WTC11 (cell line): ENCODE measurements around the gene CD96. TPM values are rescaled to one million over a fixed set of nuclear protein-coding genes. Genes with fewer than 3 reads are reported as not detected.

Source experiments
- ATAC-seq: fragments of 200-7000 bp; cut with Tn5 transposase; 2 replicates; pipeline ENCODE4 v1.10.0; 2021; ENCODE audit warnings: mild to moderate bottlenecking, moderate library complexity
- CTCF ChIA-PET: fragments of 300-600 bp; sonication (Branson Sonifier 250); formaldehyde crosslinking; loops from one replicate; lab custom pipeline; 2021; ENCODE audit warnings: antibody characterized with exemption; lab: Charles Lee
- POLR2A ChIA-PET: fragments of 350-600 bp; sonication (Branson Sonifier 250); formaldehyde crosslinking; loops from one replicate; lab custom pipeline; 2021; ENCODE audit warnings: antibody characterized with exemption; lab: Charles Lee
- DNase-seq: peaks from one replicate; pipeline ENCODE4 v3.0.0; 2021; ENCODE audit warnings: low spot score
- H3K27ac Mint-ChIP-seq: 2 replicates; pipeline ENCODE4 v1.8.0; 2021; ENCODE audit warnings: mixed read lengths
- H3K27me3 Mint-ChIP-seq: 2 replicates; pipeline ENCODE4 v1.8.0; 2021; ENCODE audit warnings: low read depth, mild to moderate bottlenecking, moderate library complexity, mixed read lengths
- H3K36me3 Mint-ChIP-seq: 2 replicates; pipeline ENCODE4 v1.8.0; 2021; ENCODE audit warnings: mixed read lengths
- H3K4me1 Mint-ChIP-seq: 2 replicates; pipeline ENCODE4 v1.8.0; 2022; ENCODE audit warnings: mixed read lengths
- H3K4me3 Mint-ChIP-seq: 2 replicates; pipeline ENCODE4 v1.8.0; 2021; ENCODE audit warnings: mild to moderate bottlenecking, moderate library complexity, mixed read lengths
- H3K9me3 Mint-ChIP-seq: 2 replicates; pipeline ENCODE4 v1.8.0; 2021; ENCODE audit warnings: mixed read lengths
- ELF4 ChIP-seq: sonication (generic); formaldehyde crosslinking; IDR thresholded peaks from 2 replicates; pipeline ENCODE4 v1.8.1; 2022; ENCODE audit warnings: low read depth, mild to moderate bottlenecking, moderate library complexity, missing genetic modification reagents
- FOXP1 ChIP-seq: sonication (generic); formaldehyde crosslinking; IDR thresholded peaks from 2 replicates; pipeline ENCODE4 v1.8.0; 2022; ENCODE audit warnings: missing genetic modification reagents, mild to moderate bottlenecking, moderate library complexity, borderline replicate concordance
- GABPB1 ChIP-seq: sonication (generic); formaldehyde crosslinking; IDR thresholded peaks from 2 replicates; pipeline ENCODE4 v1.8.1; 2023; ENCODE audit warnings: mild to moderate bottlenecking, missing genetic modification reagents
- GTF2I ChIP-seq: fragments of 250-450 bp; sonication (Bioruptor Pico); conservative IDR thresholded peaks from 2 replicates; pipeline ENCODE4 v1.4.0; 2021; ENCODE audit warnings: mild to moderate bottlenecking
- IRF2 ChIP-seq: sonication (generic); formaldehyde crosslinking; IDR thresholded peaks from 2 replicates; pipeline ENCODE4 v1.8.0; 2022; ENCODE audit warnings: low read depth, missing genetic modification reagents, borderline replicate concordance
- JAZF1 ChIP-seq: fragments of 250-450 bp; sonication (Bioruptor Pico); IDR thresholded peaks from 2 replicates; pipeline ENCODE4 v1.9.0; 2021; ENCODE audit warnings: moderate library complexity, mild to moderate bottlenecking, inconsistent platforms
- JUN ChIP-seq: sonication (generic); formaldehyde crosslinking; IDR thresholded peaks from 2 replicates; pipeline ENCODE4 v1.8.0; 2023; ENCODE audit warnings: mild to moderate bottlenecking, missing genetic modification reagents
- NFATC4 ChIP-seq: fragments of 250-450 bp; sonication (Bioruptor Pico); IDR thresholded peaks from 2 replicates; pipeline ENCODE4 v1.9.0; 2021; ENCODE audit warnings: mild to moderate bottlenecking
- NFYB ChIP-seq: sonication (generic); formaldehyde crosslinking; conservative IDR thresholded peaks from 2 replicates; pipeline ENCODE4 v1.8.0; 2022; ENCODE audit warnings: low read depth, missing genetic modification reagents
- NR1H2 ChIP-seq: sonication (generic); formaldehyde crosslinking; IDR thresholded peaks from 2 replicates; pipeline ENCODE4 v1.9.0; 2021; ENCODE audit warnings: mild to moderate bottlenecking, moderate library complexity, missing genetic modification reagents
- OVOL2 ChIP-seq: fragments of 250-450 bp; sonication (Bioruptor Pico); IDR thresholded peaks from 2 replicates; pipeline ENCODE4 v1.9.0; 2021; ENCODE audit warnings: mild to moderate bottlenecking, borderline replicate concordance
- RELA ChIP-seq: sonication (generic); formaldehyde crosslinking; IDR thresholded peaks from 2 replicates; pipeline ENCODE4 v1.8.1; 2022; ENCODE audit warnings: missing genetic modification reagents, mild to moderate bottlenecking, borderline replicate concordance
- RORB ChIP-seq: fragments of 250-450 bp; sonication (Bioruptor Pico); IDR thresholded peaks from 2 replicates; pipeline ENCODE4 v1.9.0; 2021; ENCODE audit warnings: mild to moderate bottlenecking
- SMAD4 ChIP-seq: sonication (generic); formaldehyde crosslinking; IDR thresholded peaks from 2 replicates; pipeline ENCODE4 v1.8.0; 2022; ENCODE audit warnings: mild to moderate bottlenecking, missing genetic modification reagents
- SP1 ChIP-seq: sonication (generic); formaldehyde crosslinking; conservative IDR thresholded peaks from 2 replicates; pipeline ENCODE4 v1.8.1; 2022; ENCODE audit warnings: missing genetic modification reagents
- TEAD1 ChIP-seq: sonication (generic); formaldehyde crosslinking; IDR thresholded peaks from 2 replicates; pipeline ENCODE4 v1.8.0; 2022; ENCODE audit warnings: mild to moderate bottlenecking, missing genetic modification reagents
- ZNF121 ChIP-seq: sonication (generic); formaldehyde crosslinking; IDR thresholded peaks from 2 replicates; pipeline ENCODE4 v1.8.0; 2023; ENCODE audit warnings: missing genetic modification reagents
- ZNF138 ChIP-seq: sonication (generic); formaldehyde crosslinking; conservative IDR thresholded peaks from 2 replicates; pipeline ENCODE4 v1.8.1; 2022; ENCODE audit warnings: mild to moderate bottlenecking, moderate library complexity, missing genetic modification reagents
- ZNF263 ChIP-seq: sonication (generic); formaldehyde crosslinking; IDR thresholded peaks from 2 replicates; pipeline ENCODE4 v1.8.1; 2022; ENCODE audit warnings: low read depth, mild to moderate bottlenecking, moderate library complexity, missing genetic modification reagents
- ZNF396 ChIP-seq: fragments of 250-450 bp; sonication (Bioruptor Pico); IDR thresholded peaks from 2 replicates; pipeline ENCODE4 v1.8.0; 2021; ENCODE audit warnings: mild to moderate bottlenecking, moderate library complexity, borderline replicate concordance
- ZNF671 ChIP-seq: fragments of 250-450 bp; sonication (Bioruptor Pico); IDR thresholded peaks from 2 replicates; pipeline ENCODE4 v1.8.0; 2021; ENCODE audit warnings: mild to moderate bottlenecking
- total RNA-seq: library from RNA; stranded (reverse); gene quantifications from 3 replicates; pipeline ENCODE4 v1.2.3, GENCODE V29; 2021
- TF ChIP-seq, protein P1 (sequence below): sonication (generic); formaldehyde crosslinking; IDR thresholded peaks from 2 replicates; pipeline ENCODE4 v1.8.1; 2022; ENCODE audit warnings: mild to moderate bottlenecking, moderate library complexity, missing genetic modification reagents
- TF ChIP-seq, protein P2 (sequence below): fragments of 250-450 bp; sonication (Bioruptor Pico); IDR thresholded peaks from 2 replicates; pipeline ENCODE4 v1.9.0; 2021; ENCODE audit warnings: mild to moderate bottlenecking
- TF ChIP-seq, protein P3 (sequence below): sonication (generic); formaldehyde crosslinking; IDR thresholded peaks from 2 replicates; pipeline ENCODE4 v1.8.0; 2022; ENCODE audit warnings: mild to moderate bottlenecking, missing genetic modification reagents
- TF ChIP-seq, protein P4 (sequence below): fragments of 250-450 bp; sonication (Bioruptor Pico); IDR thresholded peaks from 2 replicates; pipeline ENCODE4 v1.9.0; 2021; ENCODE audit warnings: mild to moderate bottlenecking
- TF ChIP-seq, protein P5 (sequence below): sonication (generic); formaldehyde crosslinking; IDR thresholded peaks from 2 replicates; pipeline ENCODE4 v1.8.1; 2023; ENCODE audit warnings: mild to moderate bottlenecking, missing genetic modification reagents, moderate library complexity

The CD96 gene
- total RNA-seq, 1 experiment from 2014 or later = 0.33 TPM

DNA sequence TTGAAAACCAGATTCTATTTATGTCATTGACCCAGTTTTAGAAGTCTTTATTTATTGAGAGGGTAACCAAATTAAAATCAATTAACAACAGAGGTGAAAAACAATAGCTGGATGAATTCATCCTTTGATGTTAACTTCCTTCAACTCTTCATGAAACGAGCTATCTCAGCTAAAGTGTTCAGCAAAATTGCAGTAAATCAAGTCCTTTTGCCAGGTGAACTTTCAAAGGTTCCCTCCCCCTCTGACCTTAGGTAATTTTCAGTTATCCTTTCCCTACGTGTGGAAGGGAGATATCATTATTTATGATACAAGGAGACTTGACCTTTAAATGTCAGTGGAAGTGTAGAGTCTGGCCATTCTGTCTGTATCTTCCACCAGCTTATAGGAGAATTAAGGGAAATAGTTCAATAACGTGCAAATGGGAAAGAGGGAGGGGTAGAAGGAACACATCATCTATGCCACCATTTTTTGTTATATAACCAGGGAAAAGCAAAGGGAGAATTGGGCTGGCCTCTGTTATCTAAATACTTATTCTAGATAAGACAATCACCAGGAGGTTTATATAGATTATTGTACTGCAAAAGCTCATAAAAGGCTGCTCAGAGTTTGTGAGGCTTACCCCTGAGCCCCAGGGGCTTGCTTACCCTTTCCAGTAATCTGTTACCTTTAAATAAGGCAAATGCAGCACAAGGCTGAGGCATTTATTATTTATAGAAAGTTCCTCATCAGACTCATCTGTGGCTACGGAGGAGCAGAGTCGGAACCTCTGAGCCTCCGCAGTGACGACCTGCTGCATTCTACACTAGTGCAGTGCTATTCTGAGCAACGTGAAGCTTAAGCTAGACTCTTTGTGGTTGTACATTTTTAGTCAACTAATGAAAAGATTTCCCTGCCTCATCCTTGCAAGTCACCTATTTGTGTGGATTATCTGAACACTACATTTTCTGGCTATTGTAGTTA is 150.9 kb downstream of the CD96 start:
- Mint-ChIP-seq H3K36me3 (no peaks in the 10 kb centered on the region), H3K4me1 (peaks cover 6% of the 10 kb centered on the region; the same call in 1 of the 2 replicates), H3K27ac (no peak overlapping the region), H3K27me3 (no peaks in the 10 kb centered on the region), H3K4me3 (no peak overlapping the region), H3K9me3 (no peaks in the 10 kb centered on the region)
- ChIA-PET CTCF (interaction anchor here (1.2 to 3.2 kb wide), 6 partner anchors 18 to 321 kb away, joined by 3 to 41 read pairs (median 8); no protein-coding TSS in a partner anchor), POLR2A (no interaction called here)
- no peak for ATAC-seq
- DNase-seq = no peak
- TF ChIP-seq JAZF1 (CRISPR knock-in tag) (no peak), NFATC4 (CRISPR knock-in tag) (no peak), RELA (CRISPR knock-in tag) (no peak), FOXP1 (CRISPR knock-in tag) (no peak), IRF2 (CRISPR knock-in tag) (no peak), RORB (CRISPR knock-in tag) (no peak), ZNF396 (CRISPR knock-in tag) (no peak), NFYB (CRISPR knock-in tag) (no peak), TEAD1 (CRISPR knock-in tag) (no peak)
- TF ChIP-seq, protein P1, sequence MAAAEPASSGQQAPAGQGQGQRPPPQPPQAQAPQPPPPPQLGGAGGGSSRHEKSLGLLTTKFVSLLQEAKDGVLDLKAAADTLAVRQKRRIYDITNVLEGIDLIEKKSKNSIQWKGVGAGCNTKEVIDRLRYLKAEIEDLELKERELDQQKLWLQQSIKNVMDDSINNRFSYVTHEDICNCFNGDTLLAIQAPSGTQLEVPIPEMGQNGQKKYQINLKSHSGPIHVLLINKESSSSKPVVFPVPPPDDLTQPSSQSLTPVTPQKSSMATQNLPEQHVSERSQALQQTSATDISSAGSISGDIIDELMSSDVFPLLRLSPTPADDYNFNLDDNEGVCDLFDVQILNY (CRISPR knock-in tag) = no peak
- TF ChIP-seq, protein P2, sequence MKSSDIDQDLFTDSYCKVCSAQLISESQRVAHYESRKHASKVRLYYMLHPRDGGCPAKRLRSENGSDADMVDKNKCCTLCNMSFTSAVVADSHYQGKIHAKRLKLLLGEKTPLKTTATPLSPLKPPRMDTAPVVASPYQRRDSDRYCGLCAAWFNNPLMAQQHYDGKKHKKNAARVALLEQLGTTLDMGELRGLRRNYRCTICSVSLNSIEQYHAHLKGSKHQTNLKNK (CRISPR knock-in tag) = no peak
- TF ChIP-seq, protein P3, sequence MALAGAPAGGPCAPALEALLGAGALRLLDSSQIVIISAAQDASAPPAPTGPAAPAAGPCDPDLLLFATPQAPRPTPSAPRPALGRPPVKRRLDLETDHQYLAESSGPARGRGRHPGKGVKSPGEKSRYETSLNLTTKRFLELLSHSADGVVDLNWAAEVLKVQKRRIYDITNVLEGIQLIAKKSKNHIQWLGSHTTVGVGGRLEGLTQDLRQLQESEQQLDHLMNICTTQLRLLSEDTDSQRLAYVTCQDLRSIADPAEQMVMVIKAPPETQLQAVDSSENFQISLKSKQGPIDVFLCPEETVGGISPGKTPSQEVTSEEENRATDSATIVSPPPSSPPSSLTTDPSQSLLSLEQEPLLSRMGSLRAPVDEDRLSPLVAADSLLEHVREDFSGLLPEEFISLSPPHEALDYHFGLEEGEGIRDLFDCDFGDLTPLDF = no peak

DNA sequence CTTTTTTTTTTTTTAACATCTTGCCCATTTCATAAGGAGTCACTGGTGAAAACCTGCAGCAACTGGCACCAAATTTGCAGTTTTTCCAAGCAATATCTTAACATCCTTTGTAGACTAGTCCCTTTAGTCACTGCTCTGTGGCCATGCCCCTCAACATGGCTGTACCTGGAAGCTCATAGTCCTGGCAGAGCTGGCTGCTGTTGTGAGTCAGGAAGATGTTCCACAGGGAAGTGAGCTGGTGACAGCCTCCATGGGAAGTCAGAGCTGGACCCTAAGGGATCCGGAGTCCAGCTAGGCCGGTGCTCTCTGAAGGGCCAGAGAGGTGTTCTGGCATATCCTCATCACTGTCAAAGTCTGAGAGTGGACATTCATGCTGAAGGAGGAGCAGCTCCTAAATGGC is 152.5 kb downstream of the CD96 start:
- no peak for ATAC-seq
- Mint-ChIP-seq H3K27me3 (no peaks in the 10 kb centered on the region; the same call in 1 of the 2 replicates), H3K36me3 (no peaks in the 10 kb centered on the region), H3K4me1 (0 out of 2 replicates have a peak, but pooled peaks cover 3% of the 10 kb centered on the region), H3K27ac (no peak overlapping the region), H3K9me3 (no peaks in the 10 kb centered on the region), H3K4me3 (no peak overlapping the region)
- ChIA-PET CTCF (interaction anchor here (0.8 to 1.2 kb wide), 4 partner anchors 21 to 295 kb away, joined by 3 to 4 read pairs (median 3); no protein-coding TSS in a partner anchor), POLR2A (no interaction called here)
- TF ChIP-seq ELF4 (no peak), JAZF1 (CRISPR knock-in tag) (no peak), ZNF263 (no peak), NR1H2 (no peak), GABPB1 (CRISPR knock-in tag) (no peak), OVOL2 (CRISPR knock-in tag) (no peak), ZNF138 (no peak), ZNF671 (no peak), SP1 (CRISPR knock-in tag) (no peak), JUN (CRISPR knock-in tag) (no peak), ZNF121 (CRISPR knock-in tag) (no peak), GTF2I (CRISPR knock-in tag) (no peak), SMAD4 (CRISPR knock-in tag) (no peak)
- TF ChIP-seq, protein P3 = no peak
- TF ChIP-seq, protein P4, sequence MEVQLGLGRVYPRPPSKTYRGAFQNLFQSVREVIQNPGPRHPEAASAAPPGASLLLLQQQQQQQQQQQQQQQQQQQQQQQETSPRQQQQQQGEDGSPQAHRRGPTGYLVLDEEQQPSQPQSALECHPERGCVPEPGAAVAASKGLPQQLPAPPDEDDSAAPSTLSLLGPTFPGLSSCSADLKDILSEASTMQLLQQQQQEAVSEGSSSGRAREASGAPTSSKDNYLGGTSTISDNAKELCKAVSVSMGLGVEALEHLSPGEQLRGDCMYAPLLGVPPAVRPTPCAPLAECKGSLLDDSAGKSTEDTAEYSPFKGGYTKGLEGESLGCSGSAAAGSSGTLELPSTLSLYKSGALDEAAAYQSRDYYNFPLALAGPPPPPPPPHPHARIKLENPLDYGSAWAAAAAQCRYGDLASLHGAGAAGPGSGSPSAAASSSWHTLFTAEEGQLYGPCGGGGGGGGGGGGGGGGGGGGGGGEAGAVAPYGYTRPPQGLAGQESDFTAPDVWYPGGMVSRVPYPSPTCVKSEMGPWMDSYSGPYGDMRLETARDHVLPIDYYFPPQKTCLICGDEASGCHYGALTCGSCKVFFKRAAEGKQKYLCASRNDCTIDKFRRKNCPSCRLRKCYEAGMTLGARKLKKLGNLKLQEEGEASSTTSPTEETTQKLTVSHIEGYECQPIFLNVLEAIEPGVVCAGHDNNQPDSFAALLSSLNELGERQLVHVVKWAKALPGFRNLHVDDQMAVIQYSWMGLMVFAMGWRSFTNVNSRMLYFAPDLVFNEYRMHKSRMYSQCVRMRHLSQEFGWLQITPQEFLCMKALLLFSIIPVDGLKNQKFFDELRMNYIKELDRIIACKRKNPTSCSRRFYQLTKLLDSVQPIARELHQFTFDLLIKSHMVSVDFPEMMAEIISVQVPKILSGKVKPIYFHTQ = no peak
- TF ChIP-seq, protein P5, sequence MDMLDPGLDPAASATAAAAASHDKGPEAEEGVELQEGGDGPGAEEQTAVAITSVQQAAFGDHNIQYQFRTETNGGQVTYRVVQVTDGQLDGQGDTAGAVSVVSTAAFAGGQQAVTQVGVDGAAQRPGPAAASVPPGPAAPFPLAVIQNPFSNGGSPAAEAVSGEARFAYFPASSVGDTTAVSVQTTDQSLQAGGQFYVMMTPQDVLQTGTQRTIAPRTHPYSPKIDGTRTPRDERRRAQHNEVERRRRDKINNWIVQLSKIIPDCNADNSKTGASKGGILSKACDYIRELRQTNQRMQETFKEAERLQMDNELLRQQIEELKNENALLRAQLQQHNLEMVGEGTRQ = no peak
- DNase-seq = no peak
